ELR (cell line): ENCODE data around the gene CFAP77.

Experiments
- DNase-seq: peaks from one replicate; pipeline ENCODE4 v3.0.0-alpha.2; 2015; ENCODE audit warnings: low read depth

Gene CFAP77

GRCh38 chr9:132582276-132582785, 172.3 kb downstream of the CFAP77 start, which contains the start of gene BARHL1:
TSS of gene BARHL1 (plus strand) at chr9:132582606. CDS start at chr9:132582798, 192 bp downstream.
- DNase-seq, result no peak

- no peak for DNase-seq
Observed at GRCh38 chr9:132582786-132583583, 173.0 kb downstream of the CFAP77 start.

GRCh38 chr9:132583584-132584304, 173.7 kb downstream of the CFAP77 start:
- DNase-seq, result no peak

GRCh38 chr9:132584601-132585560, 174.9 kb downstream of the CFAP77 start:
- peak; percentile 54 for DNase-seq

GRCh38 chr9:132585954-132586829, 176.2 kb downstream of the CFAP77 start:
- no peak for DNase-seq

GRCh38 chr9:132586830-132587591, 177.0 kb downstream of the CFAP77 start:
- no peak for DNase-seq

GRCh38 chr9:132587592-132587955, 177.6 kb downstream of the CFAP77 start:
- DNase-seq, result no peak

GRCh38 chr9:132588098-132588497, 178.1 kb downstream of the CFAP77 start:
- no peak for DNase-seq

- no peak for DNase-seq
Observed at GRCh38 chr9:132588501-132589147, 178.6 kb downstream of the CFAP77 start.

- no peak for DNase-seq
Observed at GRCh38 chr9:132589148-132590036, 179.4 kb downstream of the CFAP77 start.

GRCh38 chr9:132590037-132590317, 180.0 kb downstream of the CFAP77 start:
- DNase-seq, result no peak

GRCh38 chr9:132590318-132591182, 180.5 kb downstream of the CFAP77 start:
- DNase-seq, result no peak

- no peak for DNase-seq
Observed at GRCh38 chr9:132591244-132591643, 181.2 kb downstream of the CFAP77 start.

GRCh38 chr9:132591751-132592314, 181.8 kb downstream of the CFAP77 start:
- DNase-seq, result no peak

- DNase-seq, result no peak
Observed at GRCh38 chr9:132592451-132592850, 182.4 kb downstream of the CFAP77 start.

GRCh38 chr9:132594412-132594811, 184.4 kb downstream of the CFAP77 start:
- DNase-seq, result no peak

- no peak for DNase-seq
Observed at GRCh38 chr9:132595319-132595718, 185.3 kb downstream of the CFAP77 start.

- no peak for DNase-seq
Observed at GRCh38 chr9:132596200-132596599, 186.2 kb downstream of the CFAP77 start.
